Fibroblast of mammary gland (primary cell): ENCODE data around the gene CASR.

Experiments used
- DNase-seq: peaks from one replicate; pipeline ENCODE4 v3.0.0-alpha.2; 2010; ENCODE audit warnings: low read depth
- H3K4me3 ChIP-seq: 2 replicates; pipeline ENCODE4 v1.5.1; 2011; ENCODE audit warnings: low read depth, mild to moderate bottlenecking, low read length, moderate library complexity; ENCODE audit not compliant: control insufficient read depth
- CTCF ChIP-seq: conservative IDR thresholded peaks from 2 replicates; pipeline ENCODE4 v1.5.1; 2011; ENCODE audit warnings: low read depth, low read length, inconsistent platforms; ENCODE audit not compliant: control insufficient read depth, insufficient read depth

Gene CASR

GRCh38 chr3:122318620-122319019 lies 135.2 kb downstream of the CASR start:
- no peak overlapping the region for H3K4me3 ChIP-seq
- no peak for DNase-seq
- no peak for TF ChIP-seq CTCF

GRCh38 chr3:122322095-122323075 lies 138.9 kb downstream of the CASR start:
- TF ChIP-seq CTCF: no peak
- H3K4me3 ChIP-seq: no peak overlapping the region
- no peak for DNase-seq

DNA sequence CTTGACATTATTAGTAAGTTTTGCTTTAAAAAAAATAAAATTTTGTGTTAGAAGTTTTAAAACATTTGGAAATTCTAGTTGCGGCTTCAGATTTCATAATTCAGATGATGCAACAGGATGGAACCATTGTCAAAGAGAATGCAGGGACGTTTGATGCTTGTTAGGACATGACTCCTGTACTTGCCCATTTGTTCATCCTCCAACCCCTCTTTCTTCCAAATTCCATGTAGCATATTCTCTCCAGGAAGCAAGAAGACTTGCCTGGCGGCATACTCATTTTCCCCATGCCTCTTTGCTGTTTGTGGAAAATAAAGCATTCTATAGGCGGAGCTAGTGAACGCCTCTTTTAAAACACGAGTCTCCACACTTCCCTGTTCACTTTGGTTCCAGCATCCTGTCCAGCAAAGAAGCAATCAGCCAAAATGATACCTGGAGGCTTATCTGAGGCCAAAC lies 141.4 kb downstream of the CASR start, which contains the start of gene CSTA:
Gene CSTA (plus strand): TSS at position 378 of the 453 bp plus-strand sequence. CDS start 45 bp downstream, at position 423.
- H3K4me3 ChIP-seq: peak within 1 kb of the TSS; percentile 25
- TF ChIP-seq CTCF: no peak
- DNase-seq: peak; percentile 56

DNA sequence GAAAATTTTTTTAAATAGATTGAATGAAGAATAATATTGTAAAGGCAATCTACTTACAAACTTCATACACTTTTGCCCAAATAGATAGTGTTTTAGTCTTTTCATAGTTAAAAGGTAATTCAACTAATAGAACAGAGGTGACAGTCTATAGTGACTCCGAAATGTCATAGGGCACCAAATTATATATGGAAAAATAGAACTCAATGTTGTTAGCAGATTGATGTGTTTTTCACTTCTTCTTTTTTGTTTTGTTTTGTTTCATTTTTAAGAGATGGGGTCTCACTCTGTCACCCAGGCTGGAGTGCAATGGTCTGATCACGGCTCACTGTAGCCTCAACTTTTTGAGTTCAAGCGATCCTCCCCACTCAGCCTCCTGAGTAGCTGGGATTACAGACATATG lies 142.3 kb downstream of the CASR start:
- H3K4me3 ChIP-seq: no peak overlapping the region
- no peak for DNase-seq
- TF ChIP-seq CTCF: no peak

- TF ChIP-seq CTCF: no peak
Measured at GRCh38 chr3:122331886-122332285, 148.4 kb downstream of the CASR start.

GRCh38 chr3:122332551-122332950 lies 149.1 kb downstream of the CASR start:
- no peak for DNase-seq
- no peak overlapping the region for H3K4me3 ChIP-seq
- no peak for TF ChIP-seq CTCF

More at GRCh38 chr3:122331886-122332285, 148.4 kb downstream of the CASR start:
- no peak for DNase-seq
- no peak overlapping the region for H3K4me3 ChIP-seq
